ENCODE data around the gene LTBR.

The LTBR gene

DNA sequence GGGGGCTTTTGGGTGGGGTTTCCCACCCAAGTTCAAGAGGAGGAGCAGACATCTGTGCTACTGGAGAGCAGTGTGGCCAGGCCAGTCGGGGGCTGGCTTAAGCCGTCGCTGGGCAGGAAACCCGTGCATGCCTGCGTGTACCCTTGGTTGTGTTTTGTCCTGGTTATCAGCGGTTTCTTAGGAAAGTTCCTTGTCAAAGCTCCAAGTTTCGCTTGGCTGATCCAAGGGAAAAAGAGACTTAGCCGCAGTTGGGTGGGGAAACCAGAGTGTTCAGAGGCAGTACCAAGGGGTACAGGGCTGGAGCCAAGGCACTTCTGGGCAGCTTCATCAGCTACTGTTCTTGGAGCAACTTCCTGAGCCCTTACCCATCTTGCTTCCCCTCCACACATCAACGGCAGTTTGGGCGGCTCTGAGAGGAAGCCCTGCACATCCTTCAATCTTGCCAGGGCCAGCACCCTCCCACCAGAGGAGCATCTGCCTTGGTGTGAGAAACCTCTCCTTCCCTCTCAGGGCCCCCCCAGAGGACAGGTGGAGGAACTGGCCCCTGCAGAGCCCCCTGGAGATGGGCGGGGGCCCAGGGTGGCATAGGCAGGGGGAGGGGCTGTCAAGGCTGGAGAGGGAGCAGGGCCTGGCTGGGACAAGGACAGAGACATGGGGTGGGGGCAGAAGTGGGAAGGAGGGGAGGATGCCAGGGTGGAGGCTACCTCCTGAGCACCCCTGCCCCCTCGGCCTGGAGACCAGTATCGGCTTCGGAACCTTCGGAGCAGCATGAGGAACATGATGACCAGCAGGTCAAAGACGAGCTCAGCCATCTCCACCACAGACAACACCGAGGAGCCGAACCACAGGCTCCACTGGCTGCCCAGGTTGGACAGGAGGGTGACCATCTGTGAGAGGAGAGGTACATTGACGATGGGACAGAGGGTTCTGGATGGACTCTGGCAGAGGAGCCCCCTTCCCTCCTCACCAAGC, 36.3 kb upstream of the LTBR start:
- no peak for DNase-seq

DNA sequence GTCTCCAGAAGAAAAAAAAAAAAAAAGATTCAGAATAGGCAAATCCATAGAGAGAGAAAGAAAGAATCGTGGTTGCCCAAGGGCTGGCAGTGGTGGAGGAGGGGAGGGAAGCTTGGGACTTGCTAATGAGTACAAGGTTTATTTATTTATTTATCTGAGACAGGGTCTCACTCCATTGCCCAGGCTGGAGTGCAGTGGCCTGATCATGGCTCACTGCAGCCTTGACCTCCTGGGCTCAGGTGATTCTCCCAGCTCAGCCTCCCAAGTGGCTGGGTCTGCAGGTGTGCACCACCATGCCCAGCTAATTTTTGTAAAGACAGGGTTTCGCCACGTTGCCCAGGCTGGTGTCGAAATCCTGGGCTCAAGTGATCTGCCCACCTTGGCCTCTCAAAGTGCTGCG, 32.3 kb upstream of the LTBR start:
- no peak for DNase-seq

- DNase-seq = no peak
These were observed 31.5 kb upstream of the LTBR start for GRCh38 chr12:6352193-6353173.

DNA sequence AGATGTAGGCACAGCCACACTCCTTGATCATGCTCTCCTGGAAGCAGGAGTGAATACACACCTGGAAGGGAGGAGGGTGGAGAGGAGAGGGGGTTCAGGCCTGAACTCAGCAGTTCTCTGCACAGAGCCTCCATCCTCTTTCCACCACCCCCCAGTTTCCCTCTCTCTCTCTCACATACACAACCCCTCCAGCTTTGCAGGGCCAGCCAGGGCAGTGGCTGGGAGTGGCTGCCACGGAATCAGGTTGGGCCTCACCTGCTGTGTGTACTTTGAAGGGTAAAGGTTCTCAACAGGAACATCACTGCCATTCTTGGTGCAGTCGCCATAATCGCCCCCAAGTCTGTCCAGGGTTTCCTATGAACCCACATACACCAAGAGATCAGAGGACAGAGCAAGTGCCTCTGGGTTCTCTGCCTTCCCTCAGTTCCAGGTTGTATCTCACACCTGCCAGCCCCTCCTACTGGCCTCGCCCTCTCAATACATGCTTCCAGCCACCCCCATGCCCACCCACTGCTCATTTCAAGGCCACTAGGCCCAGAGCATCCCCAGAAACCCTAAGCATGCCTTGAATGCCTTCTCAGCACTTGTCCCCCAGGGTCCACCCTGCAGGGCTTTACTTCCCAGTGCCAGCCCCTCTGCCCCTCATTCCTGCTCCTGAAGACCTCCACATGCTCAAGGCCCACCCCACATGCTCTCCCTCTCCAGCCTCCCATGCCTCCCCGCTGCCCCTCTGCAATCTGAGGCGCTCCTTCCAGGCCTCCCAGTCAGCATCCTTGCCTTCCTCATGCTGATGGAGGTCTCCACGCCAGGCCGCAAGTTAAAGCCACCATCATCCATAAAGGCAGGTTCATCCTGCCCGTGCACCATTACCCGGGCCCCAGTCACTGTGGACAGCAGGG, 29.2 kb upstream of the LTBR start:
- no peak for DNase-seq

DNA sequence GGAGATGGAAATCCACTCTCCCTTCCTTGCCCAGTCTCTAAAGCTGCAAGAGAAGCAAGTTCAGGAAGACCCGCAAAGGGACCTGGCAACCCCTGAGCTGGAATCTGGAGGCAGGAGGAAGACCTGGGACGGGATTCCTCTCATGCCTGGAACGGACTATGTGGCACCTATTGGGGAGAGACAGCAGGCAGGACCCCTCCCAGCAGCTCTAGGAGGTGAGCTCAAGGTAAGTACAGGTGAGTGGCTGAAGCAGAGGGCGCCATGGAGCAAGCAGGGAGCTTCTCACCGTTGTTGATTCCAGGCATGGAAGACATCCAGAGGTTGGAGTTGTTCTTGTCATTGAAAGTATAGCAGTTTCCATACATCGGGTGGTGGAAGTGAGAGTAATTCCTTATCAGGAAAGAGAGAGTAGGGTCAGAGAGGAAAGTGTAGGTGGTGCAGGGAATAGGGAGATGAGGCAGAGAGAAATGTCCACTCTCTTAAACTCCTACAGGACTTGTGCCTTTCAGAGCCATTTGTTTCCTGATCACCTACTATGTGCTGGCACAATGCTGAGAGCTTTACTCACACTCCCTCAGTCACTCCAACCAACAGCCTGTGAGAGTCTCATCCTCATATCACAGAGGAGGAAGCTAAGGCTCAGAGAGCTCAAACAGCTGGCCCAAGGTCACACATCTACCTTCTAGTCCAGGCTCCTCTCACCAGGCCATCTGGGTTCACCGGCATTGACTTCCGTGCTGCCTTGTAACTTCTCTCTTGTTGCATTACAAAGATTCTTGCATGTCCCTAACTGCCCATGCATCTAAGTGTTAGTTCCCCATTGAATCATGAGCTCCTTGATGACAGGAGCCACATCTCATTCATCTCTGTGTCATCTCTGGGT, 28.2 kb upstream of the LTBR start:
- DNase-seq = no peak

- DNase-seq = no peak
These were observed 27.6 kb upstream of the LTBR start for GRCh38 chr12:6356374-6356820.

- no peak for DNase-seq
These were observed 25.1 kb upstream of the LTBR start for GRCh38 chr12:6358881-6359280.

- DNase-seq = no peak
These were observed 23.8 kb upstream of the LTBR start for GRCh38 chr12:6360080-6360571.

DNA sequence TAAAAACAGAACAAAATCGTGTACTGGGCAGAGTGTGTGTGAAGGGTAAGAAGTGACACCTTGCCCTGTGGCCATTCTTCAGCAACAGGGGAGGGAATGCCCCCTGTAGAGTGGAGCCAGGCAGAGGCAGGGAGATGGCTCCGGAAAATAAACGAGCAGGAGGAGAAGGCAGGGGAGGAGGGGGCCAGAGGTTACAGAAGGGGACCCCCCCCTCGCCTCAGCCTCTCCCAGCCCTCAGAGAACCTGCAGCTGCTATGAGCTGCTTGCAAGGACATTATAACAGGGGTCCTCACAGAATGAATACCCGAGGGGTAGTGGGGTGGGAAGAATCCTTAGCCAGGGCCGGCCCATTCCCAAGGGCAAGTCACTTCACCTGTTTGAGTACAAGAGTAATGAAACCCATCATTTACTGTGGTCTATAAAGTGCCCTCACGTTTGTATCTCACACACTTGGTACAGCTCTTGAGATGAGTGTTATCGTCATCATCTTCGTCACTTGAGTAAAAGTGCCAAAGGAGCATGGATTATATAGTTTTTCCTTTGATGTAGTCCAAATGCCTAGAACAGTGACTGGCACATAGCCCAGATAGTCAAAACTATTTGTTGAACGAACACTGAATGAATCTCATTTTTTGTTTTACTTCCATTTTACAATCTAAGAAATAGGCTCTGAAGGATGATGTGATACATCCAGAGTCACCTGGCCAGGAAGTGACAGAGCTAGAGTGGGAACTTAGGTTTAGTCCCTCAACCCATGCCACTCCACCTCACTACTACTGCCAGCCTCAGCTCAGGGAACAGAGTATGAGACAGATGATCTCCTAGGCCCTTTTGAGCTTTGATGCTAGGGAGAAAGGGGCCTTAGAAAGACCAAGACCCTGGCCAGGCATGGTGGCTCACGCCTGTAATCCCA, 23.1 kb upstream of the LTBR start:
- peak; percentile 36 for DNase-seq

DNA sequence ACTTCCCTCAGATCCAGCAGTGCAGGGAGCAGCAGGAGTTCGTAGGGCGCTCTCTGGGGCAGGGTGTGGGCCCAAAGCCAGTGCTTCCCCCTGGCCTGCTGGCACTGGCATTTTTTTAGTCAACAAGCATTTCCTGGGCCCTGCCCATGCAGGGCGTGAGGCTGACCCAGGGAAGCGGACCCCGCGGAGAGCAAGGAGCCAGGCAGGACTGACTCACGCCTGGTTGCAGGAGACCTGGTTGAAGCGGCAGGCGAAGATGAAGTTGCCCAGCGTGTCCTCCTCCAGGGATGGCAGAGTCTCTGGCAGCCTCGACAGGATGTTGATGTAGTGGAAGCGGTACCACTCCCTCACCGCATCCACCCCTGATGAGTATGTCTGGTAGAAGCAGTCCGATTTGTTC, 22.1 kb upstream of the LTBR start:
- no peak for DNase-seq

GRCh38 chr12:6362403-6362802, 21.6 kb upstream of the LTBR start:
- no peak for DNase-seq

DNA sequence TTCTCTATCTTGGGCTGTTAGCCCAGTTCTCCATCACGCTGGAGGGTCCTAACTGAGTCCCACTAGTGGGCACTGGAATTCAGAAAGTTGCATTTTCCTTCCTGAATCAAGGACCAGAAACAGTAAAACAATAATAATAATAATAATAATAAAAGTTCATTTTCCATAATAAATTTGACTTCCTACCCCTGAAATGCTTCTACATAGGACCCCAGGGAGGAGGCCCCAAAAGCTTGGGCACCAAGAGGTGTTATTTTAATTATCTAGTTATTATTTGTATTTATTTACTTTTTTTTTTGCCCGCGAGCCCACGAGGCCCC, 21.0 kb upstream of the LTBR start:
- DNase-seq = no peak

- peak; percentile 76 for DNase-seq
These were observed 20.5 kb upstream of the LTBR start for GRCh38 chr12:6363330-6364043.

DNA sequence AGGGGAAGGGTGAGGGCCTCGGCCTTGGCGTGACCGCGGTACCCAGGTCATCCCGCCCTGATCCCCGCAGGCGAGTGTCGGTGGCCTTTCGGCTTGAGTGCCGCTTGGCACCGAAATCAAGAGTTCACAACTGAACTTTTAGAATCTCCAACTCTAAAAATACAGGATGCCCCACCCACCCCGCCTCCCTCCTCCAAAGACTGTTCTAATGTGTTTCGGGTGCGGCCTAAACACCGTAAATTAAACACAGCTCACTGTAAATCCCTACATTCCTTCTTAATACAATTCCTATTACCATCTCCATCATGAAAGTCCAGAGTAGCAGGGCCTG, 20.0 kb upstream of the LTBR start:
- peak; percentile 40 for DNase-seq

- peak; percentile 45 for DNase-seq
These were observed 16.6 kb upstream of the LTBR start for GRCh38 chr12:6367065-6367968.

DNA sequence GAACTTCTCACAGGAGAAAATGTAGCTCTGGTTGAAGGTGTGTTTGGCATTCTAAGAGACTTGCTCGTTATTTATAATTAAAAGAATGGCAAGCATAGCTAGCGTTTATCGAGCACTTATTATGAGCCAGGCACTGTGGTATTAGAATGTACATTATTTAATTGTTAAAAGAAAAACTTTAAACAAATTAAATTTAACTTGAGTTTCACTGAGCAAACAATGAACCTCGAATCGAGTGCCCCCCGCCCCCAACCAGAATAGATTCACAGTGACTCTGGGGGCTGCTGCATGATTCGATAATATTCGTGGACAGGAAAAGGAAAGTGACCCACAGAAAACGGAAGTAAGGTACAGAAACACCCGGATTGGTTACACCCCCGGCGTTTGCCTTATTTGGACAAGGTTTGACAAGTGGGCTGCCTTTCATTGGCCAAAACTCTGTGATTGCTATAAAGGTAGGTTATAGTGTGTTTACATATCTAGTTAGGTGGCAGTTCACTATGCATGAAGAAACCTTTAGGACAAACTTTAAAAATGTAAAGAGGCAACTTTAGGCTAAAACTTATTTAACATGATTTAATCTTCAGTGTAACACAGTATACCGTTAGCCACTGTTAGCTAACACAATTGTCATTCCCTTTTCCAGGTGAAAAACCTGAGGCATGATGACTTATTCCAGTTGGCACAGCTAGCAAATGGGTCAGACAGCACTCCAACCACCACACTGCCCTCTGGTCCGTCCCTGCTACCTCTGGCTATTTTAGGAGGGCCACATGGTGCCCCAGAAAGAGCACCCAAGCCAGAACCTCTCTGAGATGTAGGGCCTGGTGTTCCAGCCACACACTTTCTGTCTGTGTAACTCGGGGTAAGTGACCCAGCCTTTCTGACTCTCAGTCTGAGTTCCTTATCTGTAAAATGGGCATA, 15.7 kb upstream of the LTBR start:
- DNase-seq = peak; percentile 46

DNA sequence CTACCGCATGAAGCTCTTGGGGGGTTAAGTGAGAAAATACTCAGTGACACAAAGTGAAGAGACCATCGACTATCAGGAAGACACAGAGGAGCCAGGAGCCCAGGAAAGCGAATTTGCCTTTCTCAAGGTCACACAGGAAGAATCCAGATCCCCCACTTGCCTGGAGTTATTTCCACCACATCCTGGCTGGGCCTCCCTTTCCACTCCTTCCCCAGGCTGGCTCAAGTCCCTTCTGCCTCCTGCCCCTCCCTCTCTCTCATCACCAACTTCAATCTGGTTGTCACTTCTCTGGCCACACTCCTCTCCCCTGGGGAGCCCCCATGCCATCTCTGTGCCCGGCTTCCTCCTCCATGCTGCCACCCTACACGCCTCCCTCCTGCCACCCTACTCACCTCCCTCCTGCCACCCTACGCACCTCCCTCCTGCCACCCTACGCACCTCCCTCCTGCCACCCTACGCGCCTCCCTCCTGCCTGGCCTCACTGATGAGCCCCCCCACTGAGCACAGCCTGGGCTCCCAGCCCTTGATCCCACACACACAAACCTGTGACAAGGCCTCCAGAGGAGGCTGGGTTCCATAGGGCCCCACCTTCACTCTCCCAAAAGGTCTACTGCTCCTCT, 14.9 kb upstream of the LTBR start:
- DNase-seq = no peak

All from activated CD4-positive, alpha-beta T cell treated with anti-CD3 and anti-CD28 coated beads for 48 hours (primary cell).